GM19455 (cell line): Measurements from ENCODE around the gene DHRS2.
"Not testable (repeated sequence)": the region's sequence is repeated elsewhere in the genome, so short reads cannot be mapped to it uniquely, and the experiment has no call there.

Experiments
- ATAC-seq: cut with Tn5 transposase; IDR thresholded peaks from one replicate; pipeline ENCODE4 v1.9.1; 2021; ENCODE audit not compliant: unreplicated experiment

DHRS2 gene

GRCh38 chr14:23689709-23690514 is 53.7 kb downstream of the DHRS2 start:
- not testable (repeated sequence) for ATAC-seq

- ATAC-seq: no peak
Measured at GRCh38 chr14:23692416-23692815, 56.3 kb downstream of the DHRS2 start.

DNA sequence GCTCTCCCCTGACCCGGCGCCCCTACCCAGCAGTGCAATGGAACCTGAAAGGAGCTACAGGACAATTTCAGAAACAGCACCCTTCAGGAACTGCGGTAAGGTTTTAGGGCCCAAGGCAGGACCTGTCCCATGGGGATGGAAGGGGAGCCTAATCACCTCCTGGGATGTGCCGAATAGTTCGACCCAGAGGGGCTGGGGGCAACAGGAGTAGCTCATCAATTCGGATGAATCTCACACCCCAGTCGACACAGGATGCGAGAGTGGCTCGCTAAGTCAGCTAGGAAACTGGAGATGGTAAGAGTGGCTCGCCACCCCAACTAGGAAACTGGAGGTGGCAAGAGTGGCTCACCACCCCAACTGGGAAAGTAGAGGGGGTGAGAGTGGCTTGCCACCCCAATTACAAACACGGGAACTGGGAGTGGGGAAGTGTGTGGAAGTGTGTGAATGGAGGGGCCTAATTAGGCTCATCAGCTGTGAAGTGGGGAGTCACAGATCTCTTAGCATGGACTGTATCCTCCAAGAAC is 57.1 kb downstream of the DHRS2 start:
- no peak for ATAC-seq

DNA sequence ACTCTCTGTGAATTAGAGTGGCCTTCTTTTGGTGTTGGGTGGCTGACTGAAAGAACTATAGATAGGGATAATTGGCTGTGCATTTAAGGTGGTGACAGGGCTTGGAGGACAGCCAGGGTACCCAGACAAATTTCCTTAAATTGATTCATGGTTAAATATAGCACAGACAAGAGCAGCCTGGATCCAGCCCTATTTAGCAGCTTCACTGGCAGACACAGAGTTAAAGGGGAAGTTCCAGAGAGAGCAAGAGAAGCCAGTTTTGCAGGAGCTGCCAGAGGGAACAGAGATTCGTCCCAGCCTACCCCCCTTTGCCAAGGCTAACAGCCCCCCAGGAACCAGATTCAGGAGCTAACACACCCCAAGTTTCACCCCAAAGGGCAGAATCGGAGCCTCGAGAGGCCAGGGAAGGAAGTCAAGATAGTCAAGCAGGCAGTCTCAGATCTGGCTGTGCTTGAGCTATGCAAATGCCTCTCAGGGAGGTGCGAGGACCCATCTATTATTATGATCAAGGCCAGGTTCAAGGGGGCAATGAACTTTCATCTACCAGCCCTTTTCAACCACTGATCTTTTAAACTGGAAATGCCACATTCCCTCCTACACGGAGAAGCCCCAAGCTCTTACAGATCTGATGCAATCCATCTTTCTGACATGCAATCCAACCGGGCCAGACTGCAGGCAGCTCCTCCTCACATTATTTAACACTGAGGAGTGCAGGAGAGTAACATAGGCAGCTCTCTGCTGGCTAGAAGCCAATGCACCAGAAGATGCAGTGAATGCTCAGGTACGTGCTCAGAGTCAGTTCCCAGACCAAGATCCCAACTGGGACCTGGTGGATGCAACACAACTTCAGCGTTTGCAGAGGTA is 58.2 kb downstream of the DHRS2 start:
- ATAC-seq: no peak
